Uterus (tissue), 4 donors: ENCODE measurements around the gene HMX1. TPM values are rescaled to one million over a fixed set of nuclear protein-coding genes. Genes with fewer than 3 reads are reported as not detected.

Experiments used
- DNase-seq, 2 donors: peaks; one replicate each; pipeline ENCODE4 v3.0.0-alpha.2; 2019 to 2020
- H3K27ac ChIP-seq, 2 donors: fragments of 200-600 bp; sonication (generic); 1 replicate in 1 of 2; 2 replicates in 1 of 2; pipeline ENCODE4 v1.5.1; 2016 to 2018
- H3K27me3 ChIP-seq, 2 donors: fragments of 200-600 bp; sonication (generic); one replicate each; pipeline ENCODE4 v1.5.1; 2018 to 2019; ENCODE audit warnings: control low read depth in 1 of 2
- H3K36me3 ChIP-seq, 2 donors: fragments of 200-600 bp; sonication (generic); one replicate each; pipeline ENCODE4 v1.5.1; 2019; ENCODE audit warnings: control low read depth in 1 of 2
- H3K4me1 ChIP-seq, 2 donors: fragments of 200-600 bp; sonication (generic); one replicate each; pipeline ENCODE4 v1.5.1; 2018 to 2019; ENCODE audit warnings: control low read depth in 1 of 2
- H3K4me3 ChIP-seq, 2 donors: fragments of 200-600 bp; sonication (generic); 1 replicate in 1 of 2; 2 replicates in 1 of 2; pipeline ENCODE4 v1.5.1; 2018 to 2019; ENCODE audit warnings: mild to moderate bottlenecking in 1 of 2
- H3K9me3 ChIP-seq, 2 donors: fragments of 200-600 bp; sonication (generic); one replicate each; pipeline ENCODE4 v1.5.1; 2019; ENCODE audit warnings: control low read depth in 1 of 2
- CTCF ChIP-seq, 4 experiments: fragments of 200-600 bp in 2 of 4; fragments of 450-650 bp in 2 of 4; sonication (generic) in 2 of 4; IDR thresholded peaks; one replicate each; pipeline ENCODE4 v1.5.1; 2016 to 2019; ENCODE audit warnings: antibody characterized with exemption in 4 of 4, mild to moderate bottlenecking in 2 of 4, moderate library complexity in 1 of 4
- POLR2A ChIP-seq, 2 donors: fragments of 450-650 bp; IDR thresholded peaks; one replicate each; pipeline ENCODE4 v1.6.1; 2016; ENCODE audit warnings: antibody characterized with exemption in 2 of 2, mild to moderate bottlenecking in 1 of 2, moderate library complexity in 1 of 2
- intact Hi-C: fragments of 100-400 bp; cut with DNase I; formaldehyde crosslinking; loops from one replicate; pipeline ENCODE4 v1.15.1; 2023; ENCODE audit warnings: low total_unique reads
- total RNA-seq, 4 donors: library from RNA; depleted of rRNA in 3 of 4; stranded (reverse); fragments of >200 nt in 3 of 4; gene quantifications; one replicate each; pipeline versions ENCODE4 v1.1.0 to v1.2.4, GENCODE V29; 2014 to 2023
- donor health status: DM: yes; HTN: yes; CAD: no.

HMX1 gene
- total RNA-seq, 4 donors from 2014 or later, result 0.21 TPM; not detected in 3

- H3K27me3 ChIP-seq, result peaks cover 0 to 47% of the 10 kb centered on the region in 2 donors
Measured at GRCh38 chr4:8874896-8875680, 3.4 kb upstream of the HMX1 start.

GRCh38 chr4:8874003-8874895 lies 2.6 kb upstream of the HMX1 start:
- intact Hi-C loops, result no loop called here
- Histone ChIP-seq H3K4me3 (no peak overlapping the region), H3K36me3 (no peaks in the 10 kb centered on the region), H3K27me3 (peaks cover 0 to 50% of the 10 kb centered on the region in 2 donors), H3K9me3 (no peaks in the 10 kb centered on the region), H3K4me1 (no peaks in the 10 kb centered on the region), H3K27ac (no peak overlapping the region)
- no peak for TF ChIP-seq POLR2A (IDR thresholded peaks at IDR 0.05)
- DNase-seq, result no peak

More at GRCh38 chr4:8874896-8875680, 3.4 kb upstream of the HMX1 start:
- DNase-seq, result no peak
- intact Hi-C loops, result no loop called here
- Histone ChIP-seq H3K4me1 (no peaks in the 10 kb centered on the region), H3K9me3 (no peaks in the 10 kb centered on the region), H3K4me3 (no peak overlapping the region), H3K27ac (no peak overlapping the region), H3K36me3 (no peaks in the 10 kb centered on the region)
- no peak for TF ChIP-seq CTCF (IDR thresholded peaks at IDR 0.05)
- TF ChIP-seq POLR2A (IDR thresholded peaks at IDR 0.05), result no peak

GRCh38 chr4:8872402-8873291 lies 1.0 kb upstream of the HMX1 start:
- Histone ChIP-seq H3K27me3 (peaks cover 0 to 54% of the 10 kb centered on the region in 2 donors), H3K27ac (no peak overlapping the region), H3K36me3 (no peaks in the 10 kb centered on the region), H3K4me3 (no peak overlapping the region), H3K9me3 (no peaks in the 10 kb centered on the region), H3K4me1 (peaks cover 0 to under 1% of the 10 kb centered on the region in 2 donors)
- TF ChIP-seq CTCF (IDR thresholded peaks at IDR 0.05) (no peak), POLR2A (IDR thresholded peaks at IDR 0.05) (no peak)
- no peak for DNase-seq
- intact Hi-C loops, result no loop called here

- intact Hi-C loops, result no loop called here
- peaks cover 0 to 52% of the 10 kb centered on the region in 2 donors for H3K27me3 ChIP-seq
- H3K27ac ChIP-seq, result no peak overlapping the region
- no peaks in the 10 kb centered on the region for H3K9me3 ChIP-seq
- TF ChIP-seq POLR2A (IDR thresholded peaks at IDR 0.05), result no peak
- no peak for TF ChIP-seq CTCF (IDR thresholded peaks at IDR 0.05)
- H3K4me3 ChIP-seq, result no peak overlapping the region
- peaks cover 0 to 8% of the 10 kb centered on the region in 2 donors for H3K4me1 ChIP-seq
- H3K36me3 ChIP-seq, result no peaks in the 10 kb centered on the region
- DNase-seq, result no peak
Measured at GRCh38 chr4:8870647-8871416, 807 bp downstream of the HMX1 start.
